Kidney capillary endothelial cell (primary cell): Measurements from ENCODE around the gene HLA-DMA.

Source experiments
- DNase-seq: peaks from one replicate; pipeline ENCODE4 v3.0.0-alpha.2; 2018; ENCODE audit warnings: low spot score

The HLA-DMA gene

DNA sequence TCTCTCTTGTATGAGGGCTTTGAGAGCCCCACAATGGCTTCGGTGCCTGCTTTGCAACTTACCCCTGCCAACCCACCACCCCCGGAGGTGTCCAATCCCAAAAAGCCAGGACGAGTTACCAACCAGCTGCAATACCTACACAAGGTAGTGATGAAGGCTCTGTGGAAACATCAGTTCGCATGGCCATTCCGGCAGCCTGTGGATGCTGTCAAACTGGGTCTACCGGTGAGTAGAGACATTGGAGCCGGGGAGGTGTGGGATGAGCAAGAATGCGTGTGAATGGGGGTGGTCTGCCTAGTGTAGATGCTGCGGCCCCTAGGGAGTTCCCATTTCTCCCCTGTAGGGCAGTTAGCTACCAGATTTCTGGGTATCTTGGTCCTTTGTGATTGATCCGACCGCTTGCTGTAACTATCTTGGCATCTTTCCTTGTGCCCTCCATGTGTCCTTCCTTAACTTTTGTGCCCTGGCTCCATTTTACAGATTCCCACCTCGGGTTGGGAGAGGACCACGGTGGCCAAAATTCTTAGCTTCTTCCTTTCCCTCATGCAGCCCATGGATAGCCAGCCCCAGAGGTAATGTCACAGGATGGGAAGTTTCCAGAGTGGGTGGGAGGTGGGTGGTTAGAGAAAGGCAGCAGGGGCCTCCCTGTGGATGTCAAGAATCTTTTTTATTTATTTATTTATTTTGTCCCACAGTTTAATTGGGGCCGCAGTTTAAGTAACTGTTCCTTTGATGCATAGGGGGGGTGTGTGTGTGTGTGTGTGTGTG, 21.8 kb upstream of the HLA-DMA start:
- no peak for DNase-seq

DNA sequence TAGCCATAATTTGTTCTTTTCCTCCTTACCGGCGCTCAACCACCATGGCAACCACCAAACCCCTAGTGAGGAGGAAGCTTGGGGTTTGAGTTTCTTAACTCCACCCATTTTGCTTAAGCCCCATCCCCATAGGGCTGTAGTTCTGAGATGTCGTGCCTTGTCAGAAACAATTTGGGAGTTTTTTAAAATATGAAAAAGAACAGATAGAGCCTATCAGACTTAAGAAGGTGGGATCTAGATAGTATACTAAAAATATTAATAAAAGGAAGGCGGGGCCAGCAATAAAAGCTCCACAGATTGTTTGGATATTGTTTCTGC, 21.1 kb upstream of the HLA-DMA start:
- no peak for DNase-seq

DNA sequence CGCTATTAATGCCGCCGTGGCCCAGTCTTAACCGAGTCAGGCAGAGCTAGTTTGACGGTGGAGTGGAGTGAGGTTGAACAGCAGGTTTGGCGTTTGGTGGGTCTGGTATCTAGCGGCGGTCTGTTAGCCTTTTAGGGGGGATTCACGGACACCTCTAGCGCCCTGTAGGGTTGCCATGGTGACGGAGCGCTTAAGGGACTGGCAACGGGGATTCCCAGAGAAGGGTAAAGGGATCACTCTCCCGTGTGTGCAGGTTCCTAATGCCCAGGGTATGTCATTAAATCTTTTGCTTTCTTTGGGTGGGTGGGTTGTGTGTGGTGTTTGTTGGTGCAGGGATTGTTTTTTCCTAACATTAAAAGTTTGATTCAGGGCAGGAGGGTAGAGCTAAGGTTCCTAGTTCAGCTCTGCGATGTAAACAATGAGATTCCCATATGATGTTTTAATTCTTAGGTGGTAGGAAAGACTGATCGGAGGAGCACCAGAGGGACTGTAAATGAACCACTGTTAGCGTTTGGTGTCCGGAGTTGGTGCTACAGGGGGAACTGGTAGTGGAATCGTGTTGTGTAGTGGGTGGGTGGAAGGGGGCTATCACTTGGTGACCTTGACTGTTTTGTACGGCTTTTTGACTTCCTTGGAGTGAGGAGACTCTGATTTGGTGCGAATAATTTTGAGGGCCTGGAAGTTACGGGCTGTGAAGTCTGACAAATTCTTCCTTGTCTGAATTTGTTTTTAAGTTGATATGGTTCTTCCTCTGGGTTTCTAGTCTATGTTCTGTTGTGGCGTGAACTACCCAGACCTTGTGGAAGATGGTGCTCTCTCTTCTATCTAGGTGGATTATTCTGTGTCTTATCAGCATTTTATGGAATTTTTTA, 20.5 kb upstream of the HLA-DMA start:
- no peak for DNase-seq

DNA sequence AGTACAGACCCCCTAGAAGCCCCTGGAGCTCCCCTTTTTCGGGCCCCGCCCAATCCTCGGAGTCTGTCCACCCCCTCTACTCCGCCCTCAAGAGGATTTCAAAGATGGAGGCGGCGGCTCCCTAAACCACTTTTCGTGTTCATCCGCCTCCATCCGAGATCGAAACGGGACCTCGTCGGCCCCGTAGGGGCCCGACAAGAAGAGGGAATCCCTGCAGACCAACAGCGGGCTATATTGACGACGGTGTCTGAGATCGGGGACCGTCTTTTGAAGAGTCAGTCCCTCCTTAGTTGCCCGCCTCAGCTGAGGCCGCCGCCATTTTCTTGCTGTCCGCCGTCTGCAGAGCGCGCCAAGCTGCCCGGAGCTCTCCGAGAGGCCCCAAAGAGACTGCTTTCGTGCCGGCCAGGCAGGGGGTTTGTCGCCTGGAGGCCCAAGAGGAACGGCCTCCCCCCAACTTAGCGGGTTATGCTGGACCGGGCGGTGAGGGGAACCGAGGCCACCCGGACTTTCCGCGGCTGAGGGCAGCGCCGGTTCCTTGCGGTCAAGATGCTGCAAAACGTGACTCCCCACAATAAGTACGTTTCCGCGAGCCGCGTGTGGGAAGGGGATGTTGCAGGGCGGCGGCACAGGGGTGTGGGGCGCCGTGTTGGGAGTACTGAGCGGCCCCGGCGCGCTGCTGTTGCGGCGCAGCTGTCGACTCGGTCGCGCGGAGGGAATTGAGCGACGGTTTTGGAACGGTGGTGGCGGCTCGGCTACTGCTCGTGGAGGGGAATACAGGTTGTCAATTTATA, 19.7 kb upstream of the HLA-DMA start:
- DNase-seq: no peak

DNA sequence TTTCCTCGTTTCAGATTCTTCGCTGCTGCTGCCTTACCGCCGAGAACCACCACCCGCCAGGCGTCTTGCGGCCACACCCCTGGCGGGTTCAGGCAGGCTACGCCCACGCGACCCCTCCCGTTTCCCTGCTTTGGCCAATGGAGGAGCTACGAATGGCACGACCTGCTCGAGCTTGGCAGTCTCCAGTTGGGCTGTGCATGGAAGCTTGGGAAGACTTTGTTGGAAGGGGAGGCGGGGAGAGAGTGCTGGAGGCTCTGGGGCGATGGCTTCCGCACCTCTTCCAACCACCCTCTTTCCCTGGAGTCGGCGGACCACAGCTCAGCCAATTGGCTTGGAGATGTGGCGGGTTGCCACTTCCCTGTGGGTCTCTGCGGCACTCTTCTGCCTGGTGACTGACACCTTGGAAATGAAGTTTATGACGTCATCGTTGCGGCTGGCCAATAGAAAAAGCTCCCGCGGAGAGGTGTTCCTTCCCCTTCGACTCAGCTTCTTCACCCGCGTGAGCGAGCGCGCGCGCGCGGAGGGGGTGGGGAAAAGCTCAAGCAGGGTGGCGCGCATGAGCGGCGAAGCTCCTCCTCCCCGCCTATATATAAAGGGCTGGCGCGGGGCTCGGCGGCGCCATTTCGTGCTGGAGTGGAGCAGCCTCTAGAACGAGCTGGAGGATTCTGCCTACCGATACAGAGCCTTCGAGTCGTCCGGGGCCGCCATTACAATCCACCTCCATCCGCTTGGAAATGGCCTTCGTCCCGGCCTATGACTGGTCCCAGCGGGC, 18.9 kb upstream of the HLA-DMA start:
- peak; percentile 97 for DNase-seq

DNA sequence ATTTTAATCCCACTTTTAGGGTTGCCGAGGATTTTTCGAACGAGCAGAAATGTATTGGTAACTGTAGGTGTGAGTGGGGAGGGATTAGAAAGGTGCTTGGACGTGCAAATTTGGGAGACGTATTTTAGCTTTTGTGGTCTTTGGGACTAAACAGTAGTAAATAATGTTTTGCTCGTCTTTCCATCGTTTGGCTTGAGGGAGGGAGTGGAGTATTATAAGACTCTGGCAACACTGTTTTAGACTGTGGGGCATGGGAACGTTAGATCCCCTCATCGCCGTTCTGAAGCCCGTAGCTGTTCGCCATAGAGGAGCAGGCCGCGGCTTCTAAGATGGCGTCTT, 18.3 kb upstream of the HLA-DMA start:
- DNase-seq: no peak

DNA sequence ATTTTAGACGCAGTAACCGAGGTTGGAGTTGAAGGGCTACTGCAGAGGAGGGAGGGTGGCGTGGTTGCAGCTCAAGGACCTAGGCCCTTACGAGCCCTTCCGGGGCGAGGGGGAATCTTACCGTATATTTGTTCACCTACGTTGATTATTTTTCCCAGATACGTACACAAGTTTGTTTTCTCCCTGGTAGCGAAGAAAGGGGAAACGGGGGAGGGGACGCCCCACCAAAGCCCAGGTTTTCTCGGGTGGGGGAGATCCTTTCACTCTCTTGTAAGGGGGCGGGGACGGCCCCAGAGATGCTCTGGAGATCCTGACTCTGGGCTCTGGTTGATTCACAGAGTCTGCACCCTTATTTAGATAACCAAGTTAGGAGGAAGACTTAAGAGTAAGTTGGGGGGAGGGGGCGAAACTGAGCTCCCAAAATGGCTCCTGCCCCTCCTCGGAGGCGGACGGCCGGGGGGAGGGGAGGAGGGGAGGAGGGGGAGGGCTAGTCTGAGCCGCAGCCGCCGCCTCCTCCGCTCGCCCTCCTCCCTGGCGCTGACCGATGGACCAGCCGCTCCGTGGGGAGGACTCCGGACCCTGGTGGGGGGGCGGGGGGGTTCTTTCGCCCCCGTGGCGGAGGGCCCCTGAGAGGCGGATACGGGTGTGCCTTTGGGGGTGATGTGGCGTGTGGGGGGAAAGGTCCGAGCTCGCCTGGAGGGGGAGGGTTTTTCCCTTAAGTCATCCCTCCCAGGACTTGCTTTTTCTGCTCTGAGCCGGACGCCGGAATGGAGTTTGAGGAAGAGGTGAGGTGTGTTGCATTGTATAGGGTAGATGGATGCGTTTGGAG, 17.7 kb upstream of the HLA-DMA start:
- peak; percentile 71 for DNase-seq

GRCh38 chr6:32969685-32970412, 17.0 kb upstream of the HLA-DMA start:
- peak; percentile 77 for DNase-seq

- peak; percentile 54 for DNase-seq
Observed at GRCh38 chr6:32968867-32969684, 16.2 kb upstream of the HLA-DMA start.

GRCh38 chr6:32968093-32968866, 15.4 kb upstream of the HLA-DMA start, which contains the start of gene BRD2:
BRD2 (plus strand) TSS chr6:32968594; CDS start chr6:32972899, 4,305 bp downstream.
- DNase-seq: peak; percentile 93

- peak; percentile 51 for DNase-seq
Observed at GRCh38 chr6:32967151-32968091, 14.5 kb upstream of the HLA-DMA start.

DNA sequence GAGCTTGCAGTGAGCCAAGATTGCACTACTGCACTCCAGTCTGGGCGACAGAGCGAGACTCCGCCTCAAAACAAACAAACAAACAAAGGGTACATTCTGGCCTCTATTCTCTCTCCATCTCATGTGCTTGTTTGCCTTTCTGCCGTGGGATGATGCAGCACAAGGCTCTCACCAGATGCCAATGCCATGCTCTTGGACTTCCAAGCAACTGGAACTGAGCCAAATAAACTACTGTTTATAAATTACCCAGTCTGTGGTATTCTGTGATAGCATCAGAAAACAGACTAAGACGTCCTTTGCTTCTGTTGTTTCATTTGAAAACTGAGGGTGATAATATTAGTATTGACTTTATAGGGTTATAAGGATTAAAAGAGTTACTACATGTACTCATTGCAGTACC, 11.9 kb upstream of the HLA-DMA start:
- DNase-seq: no peak

GRCh38 chr6:32963866-32964265, 11.0 kb upstream of the HLA-DMA start:
- no peak for DNase-seq

GRCh38 chr6:32962213-32962826, 9.4 kb upstream of the HLA-DMA start:
- DNase-seq: no peak

- DNase-seq: no peak
Observed at GRCh38 chr6:32960563-32960962, 7.7 kb upstream of the HLA-DMA start.

DNA sequence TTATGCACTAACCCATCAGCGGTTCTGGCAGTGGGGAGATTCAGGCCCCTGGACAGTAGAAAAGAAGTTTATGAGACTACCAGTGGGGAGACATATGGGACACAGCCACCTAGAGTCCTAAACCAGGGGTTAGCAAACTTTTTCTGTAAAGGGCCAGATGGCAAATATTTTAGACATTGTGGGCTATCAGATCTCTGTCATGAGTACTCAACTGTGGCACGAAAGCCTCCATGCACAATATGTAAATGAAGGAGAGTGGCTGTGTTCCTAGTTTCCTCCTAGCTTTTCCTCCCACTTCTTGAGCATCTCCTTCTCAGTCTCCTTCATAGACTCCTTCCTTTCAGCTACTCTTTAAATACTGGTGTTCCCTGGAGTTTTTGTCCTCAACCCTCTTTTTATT, 3.3 kb upstream of the HLA-DMA start:
- no peak for DNase-seq
